ENCODE results near the gene TYMS.

Gene TYMS

DNA sequence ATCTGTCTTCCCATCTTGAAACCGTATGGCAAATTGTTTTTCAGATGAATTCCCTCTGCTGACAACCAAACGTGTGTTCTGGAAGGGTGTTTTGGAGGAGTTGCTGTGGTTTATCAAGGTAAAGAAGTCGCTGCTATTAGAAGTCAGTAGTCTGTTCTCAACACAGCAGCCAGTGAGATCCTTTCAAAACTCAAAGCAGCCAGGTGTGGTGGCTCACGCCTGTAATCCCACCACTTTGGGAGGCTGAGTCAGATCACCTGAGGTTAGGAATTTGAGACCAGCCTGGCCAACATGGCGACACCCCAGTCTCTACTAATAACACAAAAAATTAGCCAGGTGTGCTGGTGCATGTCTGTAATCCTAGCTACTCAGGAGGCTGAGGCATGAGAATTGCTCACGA, 2.1 kb downstream of the TYMS start:
- TF ChIP-seq PATZ1 (CRISPR knock-in tag; IDR thresholded peaks at IDR 0.05; ENCODE audit: borderline replicate concordance), result no peak
- TF ChIP-seq, protein P1, sequence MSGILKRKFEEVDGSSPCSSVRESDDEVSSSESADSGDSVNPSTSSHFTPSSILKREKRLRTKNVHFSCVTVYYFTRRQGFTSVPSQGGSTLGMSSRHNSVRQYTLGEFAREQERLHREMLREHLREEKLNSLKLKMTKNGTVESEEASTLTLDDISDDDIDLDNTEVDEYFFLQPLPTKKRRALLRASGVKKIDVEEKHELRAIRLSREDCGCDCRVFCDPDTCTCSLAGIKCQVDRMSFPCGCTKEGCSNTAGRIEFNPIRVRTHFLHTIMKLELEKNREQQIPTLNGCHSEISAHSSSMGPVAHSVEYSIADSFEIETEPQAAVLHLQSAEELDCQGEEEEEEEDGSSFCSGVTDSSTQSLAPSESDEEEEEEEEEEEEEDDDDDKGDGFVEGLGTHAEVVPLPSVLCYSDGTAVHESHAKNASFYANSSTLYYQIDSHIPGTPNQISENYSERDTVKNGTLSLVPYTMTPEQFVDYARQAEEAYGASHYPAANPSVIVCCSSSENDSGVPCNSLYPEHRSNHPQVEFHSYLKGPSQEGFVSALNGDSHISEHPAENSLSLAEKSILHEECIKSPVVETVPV (CRISPR knock-in tag; IDR thresholded peaks at IDR 0.05), result no peak
- ATAC-seq, result no peak

DNA sequence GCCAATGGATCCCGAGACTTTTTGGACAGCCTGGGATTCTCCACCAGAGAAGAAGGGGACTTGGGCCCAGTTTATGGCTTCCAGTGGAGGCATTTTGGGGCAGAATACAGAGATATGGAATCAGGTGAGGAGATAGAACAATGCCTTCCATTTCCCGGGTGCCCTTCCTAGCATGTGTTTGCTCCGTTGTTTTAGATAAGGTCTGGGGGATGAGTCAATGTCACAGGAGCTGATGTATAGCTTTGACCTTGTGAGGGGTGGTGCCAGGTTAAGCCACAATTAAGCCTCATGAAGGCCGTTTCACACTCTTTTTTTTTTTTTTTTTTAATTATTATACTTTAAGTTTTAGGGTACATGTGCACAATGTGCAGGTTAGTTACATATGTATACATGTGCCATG, 4.7 kb downstream of the TYMS start:
- TF ChIP-seq ZFP3 (CRISPR knock-in tag; IDR thresholded peaks at IDR 0.05), result no peak
- TF ChIP-seq ZNF565 (CRISPR knock-in tag; conservative IDR thresholded peaks at IDR 0.05; ENCODE audit: low read depth), result no peak
- no peak for TF ChIP-seq TCF4 (CRISPR knock-in tag; IDR thresholded peaks at IDR 0.05; ENCODE audit: borderline replicate concordance)
- no peak for TF ChIP-seq RARB (CRISPR knock-in tag; IDR thresholded peaks at IDR 0.05)
- TF ChIP-seq ZNF70 (CRISPR knock-in tag; IDR thresholded peaks at IDR 0.05), result no peak
- no peak for TF ChIP-seq SNAI2 (CRISPR knock-in tag; IDR thresholded peaks at IDR 0.05)
- TF ChIP-seq, protein P1 (CRISPR knock-in tag; IDR thresholded peaks at IDR 0.05), result no peak
- TF ChIP-seq ESRRG (CRISPR knock-in tag; IDR thresholded peaks at IDR 0.05), result no peak
- no peak for TF ChIP-seq BACH2 (CRISPR knock-in tag; IDR thresholded peaks at IDR 0.05; ENCODE audit: borderline replicate concordance)
- no peak for TF ChIP-seq GLIS3 (CRISPR knock-in tag; IDR thresholded peaks at IDR 0.05)
- no peak for TF ChIP-seq TSHZ2 (CRISPR knock-in tag; IDR thresholded peaks at IDR 0.05)
- TF ChIP-seq, protein P2, sequence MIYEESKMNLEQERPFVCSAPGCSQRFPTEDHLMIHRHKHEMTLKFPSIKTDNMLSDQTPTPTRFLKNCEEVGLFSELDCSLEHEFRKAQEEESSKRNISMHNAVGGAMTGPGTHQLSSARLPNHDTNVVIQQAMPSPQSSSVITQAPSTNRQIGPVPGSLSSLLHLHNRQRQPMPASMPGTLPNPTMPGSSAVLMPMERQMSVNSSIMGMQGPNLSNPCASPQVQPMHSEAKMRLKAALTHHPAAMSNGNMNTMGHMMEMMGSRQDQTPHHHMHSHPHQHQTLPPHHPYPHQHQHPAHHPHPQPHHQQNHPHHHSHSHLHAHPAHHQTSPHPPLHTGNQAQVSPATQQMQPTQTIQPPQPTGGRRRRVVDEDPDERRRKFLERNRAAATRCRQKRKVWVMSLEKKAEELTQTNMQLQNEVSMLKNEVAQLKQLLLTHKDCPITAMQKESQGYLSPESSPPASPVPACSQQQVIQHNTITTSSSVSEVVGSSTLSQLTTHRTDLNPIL (CRISPR knock-in tag; IDR thresholded peaks at IDR 0.05; ENCODE audit: low read depth), result no peak
- TF ChIP-seq PPARA (CRISPR knock-in tag; IDR thresholded peaks at IDR 0.05; ENCODE audit: borderline replicate concordance), result no peak
- no peak for TF ChIP-seq PATZ1 (CRISPR knock-in tag; IDR thresholded peaks at IDR 0.05; ENCODE audit: borderline replicate concordance)
- no peak for TF ChIP-seq OSR1 (CRISPR knock-in tag; IDR thresholded peaks at IDR 0.05)
- TF ChIP-seq POU6F1 (CRISPR knock-in tag; IDR thresholded peaks at IDR 0.05; ENCODE audit: borderline replicate concordance, low read depth), result no peak
- TF ChIP-seq ZFP30 (CRISPR knock-in tag; IDR thresholded peaks at IDR 0.05), result no peak
- TF ChIP-seq CSDC2 (CRISPR knock-in tag; IDR thresholded peaks at IDR 0.05), result no peak
- no peak for TF ChIP-seq ISL1 (CRISPR knock-in tag; IDR thresholded peaks at IDR 0.05)
- TF ChIP-seq ZNF8 (CRISPR knock-in tag; IDR thresholded peaks at IDR 0.05), result no peak
- no peak for ATAC-seq
